HL-60/S4 treated with retinoic acid at 250 ng/mL for 4 days and 3 days (cell line): ENCODE measurements around the gene TNFSF11.

Experiments used
- in situ Hi-C: fragments of 300-500 bp; cut with MboI; formaldehyde crosslinking; loops from 2 replicates; pipeline ENCODE4 v1.7.0; 2022; ENCODE audit warnings: low sequenced_read_pairs

Gene TNFSF11

GRCh38 chr13:42651936-42652641 is 78.1 kb downstream of the TNFSF11 start:
- in situ Hi-C loops = no loop called here

- in situ Hi-C loops = no loop called here
Observed at GRCh38 chr13:42652642-42653415, 78.9 kb downstream of the TNFSF11 start.

- in situ Hi-C loops = no loop called here
Observed at GRCh38 chr13:42653679-42654078, 79.7 kb downstream of the TNFSF11 start.

- in situ Hi-C loops = no loop called here
Observed at GRCh38 chr13:42654212-42654611, 80.3 kb downstream of the TNFSF11 start.

GRCh38 chr13:42654722-42655121 is 80.8 kb downstream of the TNFSF11 start:
- in situ Hi-C loops = no loop called here

GRCh38 chr13:42656161-42656560 is 82.2 kb downstream of the TNFSF11 start:
- in situ Hi-C loops = no loop called here

GRCh38 chr13:42656958-42657357 is 83.0 kb downstream of the TNFSF11 start:
- in situ Hi-C loops = no loop called here
